Brain microvascular endothelial cell (primary cell): ENCODE results near the gene MAT1A.

Experiments
- DNase-seq: peaks from one replicate; pipeline ENCODE4 v3.0.0-alpha.2; 2020
- H3K27ac ChIP-seq: fragments of 250-450 bp; sonication (Bioruptor Pico); 2 replicates; pipeline ENCODE4 v1.5.1; 2020; ENCODE audit warnings: mild to moderate bottlenecking, moderate library complexity
- H3K27me3 ChIP-seq: fragments of 250-450 bp; sonication (Bioruptor Pico); replicated peaks from 2 replicates; pipeline ENCODE4 v1.5.1; 2020; ENCODE audit warnings: mild to moderate bottlenecking
- H3K36me3 ChIP-seq: fragments of 250-450 bp; sonication (Bioruptor Pico); replicated peaks from 2 replicates; pipeline ENCODE4 v1.5.1; 2020; ENCODE audit warnings: mild to moderate bottlenecking
- H3K4me3 ChIP-seq: 2 replicates; pipeline ENCODE4 v1.5.1; 2011; ENCODE audit warnings: low read depth, mild to moderate bottlenecking, control low read depth, low read length, moderate library complexity
- in situ Hi-C: cut with HindIII; loops from 2 replicates; pipeline ENCODE4 v1.10.0; 2017; ENCODE audit warnings: low sequenced_read_pairs, low pct_ligation_motif_present
- TF ChIP-seq, protein P1 (sequence below): IDR thresholded peaks from 2 replicates; pipeline ENCODE4 v1.5.1; 2011; ENCODE audit warnings: low read depth, mild to moderate bottlenecking, moderate library complexity, low read length, control low read depth, inconsistent platforms; ENCODE audit errors: missing control alignments

The MAT1A gene

DNA sequence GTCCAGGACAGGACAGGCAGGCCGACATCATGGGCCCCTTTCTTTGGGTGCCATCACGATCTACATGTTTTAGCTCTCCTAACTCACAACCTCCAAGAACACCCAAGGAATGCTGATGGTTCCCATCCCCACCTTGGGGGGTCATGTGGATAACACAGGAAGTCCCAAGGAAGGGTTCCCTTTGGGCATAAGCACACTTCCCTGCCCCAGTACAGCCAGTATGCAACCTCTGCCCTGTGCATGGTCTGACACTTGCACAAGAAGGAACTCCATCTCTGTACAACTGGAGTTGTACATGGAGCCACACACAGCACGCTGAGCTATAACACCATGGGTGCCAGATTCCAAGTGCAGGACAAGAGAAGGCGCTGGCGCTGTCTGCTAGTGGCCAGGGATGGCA, 11.0 kb downstream of the MAT1A start:
- TF ChIP-seq, protein P1, sequence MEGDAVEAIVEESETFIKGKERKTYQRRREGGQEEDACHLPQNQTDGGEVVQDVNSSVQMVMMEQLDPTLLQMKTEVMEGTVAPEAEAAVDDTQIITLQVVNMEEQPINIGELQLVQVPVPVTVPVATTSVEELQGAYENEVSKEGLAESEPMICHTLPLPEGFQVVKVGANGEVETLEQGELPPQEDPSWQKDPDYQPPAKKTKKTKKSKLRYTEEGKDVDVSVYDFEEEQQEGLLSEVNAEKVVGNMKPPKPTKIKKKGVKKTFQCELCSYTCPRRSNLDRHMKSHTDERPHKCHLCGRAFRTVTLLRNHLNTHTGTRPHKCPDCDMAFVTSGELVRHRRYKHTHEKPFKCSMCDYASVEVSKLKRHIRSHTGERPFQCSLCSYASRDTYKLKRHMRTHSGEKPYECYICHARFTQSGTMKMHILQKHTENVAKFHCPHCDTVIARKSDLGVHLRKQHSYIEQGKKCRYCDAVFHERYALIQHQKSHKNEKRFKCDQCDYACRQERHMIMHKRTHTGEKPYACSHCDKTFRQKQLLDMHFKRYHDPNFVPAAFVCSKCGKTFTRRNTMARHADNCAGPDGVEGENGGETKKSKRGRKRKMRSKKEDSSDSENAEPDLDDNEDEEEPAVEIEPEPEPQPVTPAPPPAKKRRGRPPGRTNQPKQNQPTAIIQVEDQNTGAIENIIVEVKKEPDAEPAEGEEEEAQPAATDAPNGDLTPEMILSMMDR, result no peak
- in situ Hi-C loops, result no loop called here
- H3K36me3 ChIP-seq, result no peaks in the 10 kb centered on the region
- H3K4me3 ChIP-seq, result no peak overlapping the region
- H3K27ac ChIP-seq, result no peak overlapping the region
- no peak for DNase-seq
- H3K27me3 ChIP-seq, result no peaks in the 10 kb centered on the region

DNA sequence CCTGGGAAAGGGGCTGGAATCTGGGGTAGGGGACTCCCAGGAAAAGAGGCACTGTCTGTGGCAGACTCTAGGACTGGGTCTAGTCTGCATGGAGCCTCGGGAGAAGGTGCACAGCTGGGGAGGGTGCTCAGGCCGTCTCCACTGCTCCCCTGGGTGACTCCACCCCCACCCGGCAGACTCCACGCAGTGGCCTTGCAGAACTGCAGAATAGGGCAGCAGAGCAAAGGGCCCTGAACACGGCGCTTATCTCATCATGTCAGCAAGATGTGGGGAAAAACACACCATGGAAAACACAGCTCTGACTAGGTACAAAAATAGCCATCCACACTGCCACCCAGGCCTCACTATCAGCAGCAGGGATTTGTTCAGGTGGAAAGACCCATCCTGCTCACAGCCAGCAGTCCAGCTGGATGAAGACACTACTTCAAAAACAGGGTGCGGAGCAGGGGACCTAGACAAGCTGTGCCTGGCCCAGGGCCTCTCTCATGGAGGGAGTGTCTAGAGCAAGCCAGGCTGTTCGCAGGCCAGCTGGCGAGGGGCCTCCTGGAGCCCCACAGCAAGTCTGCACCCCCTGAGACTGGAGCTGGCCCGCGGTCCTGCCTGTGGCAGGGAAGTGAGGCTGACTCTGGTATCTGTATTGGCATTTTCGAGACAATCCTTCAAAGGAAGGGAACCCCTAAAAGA, 11.7 kb downstream of the MAT1A start:
- TF ChIP-seq, protein P1, result no peak
- in situ Hi-C loops, result no loop called here
- no peaks in the 10 kb centered on the region for H3K36me3 ChIP-seq

DNA sequence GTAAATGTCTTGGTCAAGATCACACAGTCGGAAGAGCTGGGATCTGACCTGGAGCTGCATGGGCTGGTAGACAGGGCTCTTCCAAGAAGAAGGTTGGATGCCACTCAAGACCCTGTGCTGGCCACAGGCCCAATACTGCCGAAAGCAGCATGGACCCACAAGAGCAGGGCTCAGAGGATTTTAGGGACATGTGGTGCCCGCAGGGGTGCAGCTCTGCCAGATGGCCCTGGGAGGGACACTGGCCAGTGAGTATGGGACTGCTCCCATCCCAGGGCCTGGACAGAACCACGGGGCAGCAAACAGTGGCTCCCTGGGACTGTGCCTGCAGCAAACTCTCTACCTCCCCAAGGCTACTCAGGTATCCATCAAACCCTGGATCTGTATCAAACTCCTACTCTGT, 12.4 kb downstream of the MAT1A start:
- H3K27me3 ChIP-seq, result no peaks in the 10 kb centered on the region
- no peak for DNase-seq
- in situ Hi-C loops, result no loop called here
- H3K4me3 ChIP-seq, result no peak overlapping the region
- H3K36me3 ChIP-seq, result no peaks in the 10 kb centered on the region
- TF ChIP-seq, protein P1, result no peak
- no peak overlapping the region for H3K27ac ChIP-seq

More for the DNA sequence above, 11.7 kb downstream of the MAT1A start:
- Histone ChIP-seq H3K27me3 (no peaks in the 10 kb centered on the region), H3K4me3 (no peak overlapping the region), H3K27ac (no peak overlapping the region)
- no peak for DNase-seq

DNA sequence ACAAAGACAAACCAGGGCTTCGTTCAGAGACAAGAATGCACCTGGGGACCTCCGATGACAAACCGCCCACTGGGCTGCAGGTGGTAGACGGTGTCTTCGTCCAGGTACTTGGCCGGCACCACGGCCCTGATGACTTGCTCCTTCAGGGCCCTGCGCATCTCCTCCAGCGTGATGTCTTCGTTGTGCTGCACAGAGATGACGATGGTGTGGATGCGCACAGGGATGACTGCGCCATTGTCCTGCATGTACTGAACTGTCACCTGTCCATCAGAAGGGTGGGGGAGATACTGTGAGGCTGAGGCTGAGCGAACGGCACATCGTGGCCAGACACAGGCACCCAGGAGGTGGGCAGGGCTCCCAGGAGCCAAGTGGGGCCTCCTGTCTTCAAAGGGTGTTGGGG, 13.1 kb downstream of the MAT1A start:
- no peak for DNase-seq
- H3K36me3 ChIP-seq, result no peaks in the 10 kb centered on the region
- H3K4me3 ChIP-seq, result no peak overlapping the region
- TF ChIP-seq, protein P1, result no peak
- H3K27ac ChIP-seq, result no peak overlapping the region
- no peaks in the 10 kb centered on the region for H3K27me3 ChIP-seq
- in situ Hi-C loops, result no loop called here

DNA sequence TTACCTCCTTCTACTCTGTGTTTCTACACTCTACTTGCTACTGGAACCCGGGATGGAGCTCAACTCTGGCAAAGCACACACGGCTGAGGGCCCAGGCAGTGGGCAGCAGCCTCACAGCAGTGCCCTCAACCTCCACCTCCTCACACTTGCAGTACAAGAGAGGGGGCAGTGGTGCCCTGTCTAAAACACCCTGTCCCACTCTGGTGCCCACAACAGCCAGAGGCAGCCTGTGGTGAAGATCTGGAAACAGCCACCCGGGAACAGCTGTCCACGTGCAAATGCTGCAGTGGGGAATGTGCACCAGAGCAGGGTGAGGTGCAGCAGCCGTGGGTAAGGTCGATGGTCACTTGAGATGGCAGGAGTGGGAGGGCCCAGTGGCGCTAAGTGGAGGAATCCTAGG, 13.7 kb downstream of the MAT1A start:
- TF ChIP-seq, protein P1, result no peak
- DNase-seq, result no peak
- Histone ChIP-seq H3K27me3 (no peaks in the 10 kb centered on the region), H3K27ac (no peak overlapping the region), H3K36me3 (no peaks in the 10 kb centered on the region), H3K4me3 (no peak overlapping the region)
- in situ Hi-C loops, result no loop called here

DNA sequence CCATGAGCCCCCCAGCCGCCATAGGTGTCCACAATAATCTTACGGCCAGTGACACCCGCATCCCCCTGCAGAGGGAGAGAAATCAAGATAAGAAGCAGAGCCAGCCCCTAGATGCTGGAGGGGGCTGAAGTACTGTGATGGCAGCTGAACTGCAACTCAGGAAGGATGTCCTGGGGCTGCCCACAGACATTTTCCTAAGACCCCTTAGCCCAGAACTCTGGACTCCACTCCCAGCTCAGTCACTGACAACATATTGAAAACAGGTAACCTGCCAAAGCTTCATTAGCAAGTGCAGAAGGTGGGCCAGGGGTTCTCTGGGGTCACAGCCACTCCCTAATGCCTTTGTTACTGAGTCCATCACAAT, 14.3 kb downstream of the MAT1A start:
- in situ Hi-C loops, result no loop called here
- H3K27ac ChIP-seq, result no peak overlapping the region
- no peaks in the 10 kb centered on the region for H3K27me3 ChIP-seq
- no peak for DNase-seq
- TF ChIP-seq, protein P1, result no peak
- no peaks in the 10 kb centered on the region for H3K36me3 ChIP-seq
- H3K4me3 ChIP-seq, result no peak overlapping the region
